Coronary artery (tissue), 2 donors: ENCODE results near the gene WBP1.

ENCODE experiments used
- DNase-seq: peaks from one replicate; pipeline ENCODE4 v3.0.0-alpha.2; 2017; ENCODE audit warnings: low spot score
- H3K27ac ChIP-seq, 2 donors: fragments of 200-600 bp; sonication (generic); one replicate each; pipeline ENCODE4 v1.5.1; 2016 to 2019
- H3K4me3 ChIP-seq: fragments of 200-600 bp; sonication (generic); 2 replicates; pipeline ENCODE4 v1.5.1; 2016; ENCODE audit warnings: mild to moderate bottlenecking, moderate library complexity
- CTCF ChIP-seq: fragments of 200-600 bp; sonication (generic); IDR thresholded peaks from one replicate; pipeline ENCODE4 v1.5.1; 2019; ENCODE audit warnings: antibody characterized with exemption

WBP1 gene

GRCh38 chr2:74498500-74499266 lies 40.4 kb downstream of the WBP1 start:
- TF ChIP-seq CTCF = no peak
- Histone ChIP-seq H3K4me3 (peak overlapping the region; percentile 65), H3K27ac (no peak overlapping the region)
- DNase-seq = peak; percentile 63

GRCh38 chr2:74499267-74499939 lies 41.2 kb downstream of the WBP1 start, which contains the start of gene LBX2:
Gene LBX2 (minus strand): TSS chr2:74499603. CDS start chr2:74499537, 66 bp downstream.
- Histone ChIP-seq H3K4me3 (peak within 1 kb of the TSS; percentile 65), H3K27ac (no peak within 1 kb of the TSS)
- DNase-seq = no peak
- no peak for TF ChIP-seq CTCF

- H3K4me3 ChIP-seq = no peak overlapping the region
- peak; percentile 67 for DNase-seq
- TF ChIP-seq CTCF = no peak
- H3K27ac ChIP-seq = no peak overlapping the region
Measured at GRCh38 chr2:74499940-74500577, 41.8 kb downstream of the WBP1 start.

GRCh38 chr2:74500578-74500946 lies 42.3 kb downstream of the WBP1 start:
- H3K4me3 ChIP-seq = no peak overlapping the region
- no peak for TF ChIP-seq CTCF
- DNase-seq = no peak
- H3K27ac ChIP-seq = no peak overlapping the region

GRCh38 chr2:74501335-74502071 lies 43.3 kb downstream of the WBP1 start:
- no peak overlapping the region for H3K4me3 ChIP-seq
- H3K27ac ChIP-seq = no peak overlapping the region
- no peak for DNase-seq
- no peak for TF ChIP-seq CTCF

- TF ChIP-seq CTCF = no peak
- DNase-seq = peak; percentile 68
- Histone ChIP-seq H3K4me3 (peak overlapping the region; percentile 82), H3K27ac (peak overlapping the region in 1 of 2 donors; percentile 80)
Measured at GRCh38 chr2:74502147-74502719, 44.0 kb downstream of the WBP1 start.
